ENCODE results near the gene PZP. TPM values are rescaled to one million over a fixed set of nuclear protein-coding genes. Genes with fewer than 3 reads are reported as not detected.
A peak's percentile ranks its signal among the peaks of the same experiment; 100 is the strongest.

PZP gene
- total and polyA plus RNA-seq, 2 of the 13 experiments (the other 11 are each of a cell fraction or from before 2014, with no cell fraction given) = 0.07 to 0.89 TPM

DNA sequence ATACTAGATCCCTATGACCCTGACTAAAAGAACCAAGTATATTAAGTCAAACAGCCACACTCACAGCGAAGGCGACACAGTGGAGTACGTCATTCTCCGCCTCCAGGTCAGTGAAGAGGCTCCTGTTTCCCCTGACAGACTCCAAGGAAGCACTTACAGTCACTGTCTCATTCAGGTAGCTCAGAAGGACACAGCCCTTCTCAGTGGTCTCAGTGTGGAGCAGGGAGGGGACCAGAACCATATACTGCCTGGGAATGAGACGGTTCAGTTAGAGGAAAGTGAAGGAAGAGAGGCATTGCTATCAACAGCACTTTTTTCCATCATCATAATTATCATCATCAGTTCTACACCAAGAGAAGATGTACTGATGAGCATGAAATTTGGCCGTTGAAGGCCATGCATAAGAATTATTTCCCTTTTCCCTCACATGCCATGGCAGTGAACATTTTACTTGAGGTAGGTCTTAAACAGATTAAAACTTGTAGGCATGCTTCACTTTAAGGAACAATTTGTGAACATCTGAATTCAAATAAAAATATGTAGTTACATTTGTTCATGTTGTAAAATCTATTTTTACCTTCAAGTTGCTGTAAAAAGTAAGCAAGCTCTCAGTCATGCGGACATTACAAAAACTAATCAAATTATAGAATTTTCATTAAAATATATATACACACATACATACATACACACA, 94.8 kb downstream of the PZP start:
- in situ Hi-C loops (cut with HindIII; ENCODE audit: extremely low pct_ligation_motif_present, low pct_unique_long_range_greater_than_20kb) (loop anchor here (10.0 kb wide), 1 partner anchor 161 kb away; no protein-coding TSS in a partner anchor), intact Hi-C loops (cut with micrococcal nuclease; ENCODE audit: unreplicated experiment) (loop anchor here (10.0 kb wide), 2 partner anchors 141 to 171 kb away; no protein-coding TSS in a partner anchor)
- H3K4me3 ChIP-seq (replicated peaks in 1 of 3; ENCODE audit: insufficient read depth in 1 of 3, low read depth in 2 of 3, low read length in 3 of 3) = peak overlapping the region; percentile 77 to 98 (median 81)
- no peak for ATAC-seq
- H3K27me3 ChIP-seq (ENCODE audit: control insufficient read depth in 1 of 2, insufficient read depth in 2 of 2, low read length in 2 of 2) = no peaks in the 10 kb centered on the region; a peak in 1 of 5 replicates
- H3K79me2 ChIP-seq (ENCODE audit: insufficient read depth, low read length) = peaks cover 48% of the 10 kb centered on the region
- peaks cover 25 to 43% of the 10 kb centered on the region in 2 experiments for H3K36me3 ChIP-seq (replicated peaks in 1 of 2; ENCODE audit: control insufficient read depth in 1 of 2, insufficient read depth in 2 of 2, low read length in 2 of 2)
- H2AFZ ChIP-seq (ENCODE audit: low read length) = no peak overlapping the region
- peak overlapping the region; percentile 95 for H3K9ac ChIP-seq (ENCODE audit: insufficient read depth, low read depth, low read length)
- ChIA-PET POLR2A (interaction anchor here (0.7 to 6.9 kb wide), 10 partner anchors 9 to 48 kb away, joined by 3 to 129 read pairs (median 13); no protein-coding TSS in a partner anchor), CTCF (ENCODE audit: low intra/inter-chr PET ratio, low total read pairs) (no interaction called here)
- BruUV-seq (replicated peaks) = no TSS peak
- H4K20me1 ChIP-seq (ENCODE audit: insufficient read depth, low read length) = peaks cover 35% of the 10 kb centered on the region
- no peaks in the 10 kb centered on the region for H3K9me3 ChIP-seq (ENCODE audit: low read length)
- FAIRE-seq = peak; percentile 26
- peak overlapping the region; percentile 90 for H3K27ac ChIP-seq (ENCODE audit: extremely low read length, insufficient read depth, low read length)
- WGBS (ENCODE audit: low lambda C conversion rate) = 55% methylated on average over 7 of the region's 7 CpGs
- no peak for DNase-seq (ENCODE audit: low spot score)
- H3K4me2 ChIP-seq (ENCODE audit: low read depth, low read length) = peak overlapping the region; percentile 89
- H3K4me1 ChIP-seq (ENCODE audit: insufficient read depth, low read length) = peaks cover 67% of the 10 kb centered on the region
- TF ChIP-seq KLF13 (CRISPR knock-in tag; IDR thresholded peaks at IDR 0.05) (no peak), SIX4 (CRISPR knock-in tag; IDR thresholded peaks at IDR 0.05) (0 out of 2 replicates have a peak, but pooled peaks have one; percentile 13), POLR2G (IDR thresholded peaks at IDR 0.05; ENCODE audit: low read depth, low read length) (peak; percentile 64), MBD4 (IDR thresholded peaks at IDR 0.05; ENCODE audit: borderline replicate concordance, low read length) (peak; percentile 92), ZNF546 (CRISPR knock-in tag; conservative IDR thresholded peaks at IDR 0.05) (no peak), IKZF5 (CRISPR knock-in tag; IDR thresholded peaks at IDR 0.05) (0 out of 2 replicates have a peak, but pooled peaks have one; percentile 22)
- TF ChIP-seq, protein P1, sequence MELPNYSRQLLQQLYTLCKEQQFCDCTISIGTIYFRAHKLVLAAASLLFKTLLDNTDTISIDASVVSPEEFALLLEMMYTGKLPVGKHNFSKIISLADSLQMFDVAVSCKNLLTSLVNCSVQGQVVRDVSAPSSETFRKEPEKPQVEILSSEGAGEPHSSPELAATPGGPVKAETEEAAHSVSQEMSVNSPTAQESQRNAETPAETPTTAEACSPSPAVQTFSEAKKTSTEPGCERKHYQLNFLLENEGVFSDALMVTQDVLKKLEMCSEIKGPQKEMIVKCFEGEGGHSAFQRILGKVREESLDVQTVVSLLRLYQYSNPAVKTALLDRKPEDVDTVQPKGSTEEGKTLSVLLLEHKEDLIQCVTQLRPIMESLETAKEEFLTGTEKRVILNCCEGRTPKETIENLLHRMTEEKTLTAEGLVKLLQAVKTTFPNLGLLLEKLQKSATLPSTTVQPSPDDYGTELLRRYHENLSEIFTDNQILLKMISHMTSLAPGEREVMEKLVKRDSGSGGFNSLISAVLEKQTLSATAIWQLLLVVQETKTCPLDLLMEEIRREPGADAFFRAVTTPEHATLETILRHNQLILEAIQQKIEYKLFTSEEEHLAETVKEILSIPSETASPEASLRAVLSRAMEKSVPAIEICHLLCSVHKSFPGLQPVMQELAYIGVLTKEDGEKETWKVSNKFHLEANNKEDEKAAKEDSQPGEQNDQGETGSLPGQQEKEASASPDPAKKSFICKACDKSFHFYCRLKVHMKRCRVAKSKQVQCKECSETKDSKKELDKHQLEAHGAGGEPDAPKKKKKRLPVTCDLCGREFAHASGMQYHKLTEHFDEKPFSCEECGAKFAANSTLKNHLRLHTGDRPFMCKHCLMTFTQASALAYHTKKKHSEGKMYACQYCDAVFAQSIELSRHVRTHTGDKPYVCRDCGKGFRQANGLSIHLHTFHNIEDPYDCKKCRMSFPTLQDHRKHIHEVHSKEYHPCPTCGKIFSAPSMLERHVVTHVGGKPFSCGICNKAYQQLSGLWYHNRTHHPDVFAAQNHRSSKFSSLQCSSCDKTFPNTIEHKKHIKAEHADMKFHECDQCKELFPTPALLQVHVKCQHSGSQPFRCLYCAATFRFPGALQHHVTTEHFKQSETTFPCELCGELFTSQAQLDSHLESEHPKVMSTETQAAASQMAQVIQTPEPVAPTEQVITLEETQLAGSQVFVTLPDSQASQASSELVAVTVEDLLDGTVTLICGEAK (IDR thresholded peaks at IDR 0.05) = no peak
- TF ChIP-seq, protein P1 (CRISPR knock-in tag; IDR thresholded peaks at IDR 0.05) = no peak
- TF ChIP-seq, protein P2, sequence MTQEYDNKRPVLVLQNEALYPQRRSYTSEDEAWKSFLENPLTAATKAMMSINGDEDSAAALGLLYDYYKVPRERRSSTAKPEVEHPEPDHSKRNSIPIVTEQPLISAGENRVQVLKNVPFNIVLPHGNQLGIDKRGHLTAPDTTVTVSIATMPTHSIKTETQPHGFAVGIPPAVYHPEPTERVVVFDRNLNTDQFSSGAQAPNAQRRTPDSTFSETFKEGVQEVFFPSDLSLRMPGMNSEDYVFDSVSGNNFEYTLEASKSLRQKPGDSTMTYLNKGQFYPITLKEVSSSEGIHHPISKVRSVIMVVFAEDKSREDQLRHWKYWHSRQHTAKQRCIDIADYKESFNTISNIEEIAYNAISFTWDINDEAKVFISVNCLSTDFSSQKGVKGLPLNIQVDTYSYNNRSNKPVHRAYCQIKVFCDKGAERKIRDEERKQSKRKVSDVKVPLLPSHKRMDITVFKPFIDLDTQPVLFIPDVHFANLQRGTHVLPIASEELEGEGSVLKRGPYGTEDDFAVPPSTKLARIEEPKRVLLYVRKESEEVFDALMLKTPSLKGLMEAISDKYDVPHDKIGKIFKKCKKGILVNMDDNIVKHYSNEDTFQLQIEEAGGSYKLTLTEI (CRISPR knock-in tag; conservative IDR thresholded peaks at IDR 0.05) = no peak
- TF ChIP-seq, protein P3, sequence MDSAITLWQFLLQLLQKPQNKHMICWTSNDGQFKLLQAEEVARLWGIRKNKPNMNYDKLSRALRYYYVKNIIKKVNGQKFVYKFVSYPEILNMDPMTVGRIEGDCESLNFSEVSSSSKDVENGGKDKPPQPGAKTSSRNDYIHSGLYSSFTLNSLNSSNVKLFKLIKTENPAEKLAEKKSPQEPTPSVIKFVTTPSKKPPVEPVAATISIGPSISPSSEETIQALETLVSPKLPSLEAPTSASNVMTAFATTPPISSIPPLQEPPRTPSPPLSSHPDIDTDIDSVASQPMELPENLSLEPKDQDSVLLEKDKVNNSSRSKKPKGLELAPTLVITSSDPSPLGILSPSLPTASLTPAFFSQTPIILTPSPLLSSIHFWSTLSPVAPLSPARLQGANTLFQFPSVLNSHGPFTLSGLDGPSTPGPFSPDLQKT (CRISPR knock-in tag; IDR thresholded peaks at IDR 0.05; ENCODE audit: borderline replicate concordance) = no peak
